K562 (cell line): ENCODE data around the gene PCDHGB7.

Experiments
- HDAC8 ChIP-seq: fragments of 450-650 bp; IDR thresholded peaks from 2 replicates; pipeline ENCODE4 v1.6.1; 2016; ENCODE audit warnings: mild to moderate bottlenecking, missing genetic modification characterization, moderate library complexity, missing compliant biosample characterization
- JUNB ChIP-seq: fragments of 450-650 bp; formaldehyde crosslinking; conservative IDR thresholded peaks from 2 replicates; pipeline ENCODE4 v1.4.0; 2020; ENCODE audit warnings: mild to moderate bottlenecking
- MAZ ChIP-seq, 2 experiments: fragments of 450-650 bp in 1 of 2; sonication (generic) in 1 of 2; formaldehyde crosslinking; IDR thresholded peaks in 1 of 2; conservative IDR thresholded peaks in 1 of 2; 2 replicates each; pipeline versions ENCODE4 v1.4.0 to v1.5.0; 2020; ENCODE audit warnings: mild to moderate bottlenecking in 1 of 2, missing genetic modification reagents in 1 of 2
- MYNN ChIP-seq, 2 experiments: sonication (generic); formaldehyde crosslinking in 1 of 2; IDR thresholded peaks; 2 replicates each; pipeline versions ENCODE4 v1.5.0 to v1.6.1; 2016 to 2020; ENCODE audit warnings: antibody characterized with exemption in 1 of 2, missing genetic modification reagents in 1 of 2
- POLR2A ChIP-seq: fragments of 450-650 bp; conservative IDR thresholded peaks from 2 replicates; pipeline ENCODE4 v1.6.1; 2016
- POLR2AphosphoS5 ChIP-seq: IDR thresholded peaks from 2 replicates; pipeline ENCODE4 v1.6.1; 2011; ENCODE audit warnings: mild to moderate bottlenecking, low read depth, low read length, moderate library complexity; ENCODE audit not compliant: control insufficient read depth, insufficient read depth
- TF ChIP-seq, protein P1 (sequence below), 3 experiments: IDR thresholded peaks in 2 of 3; conservative IDR thresholded peaks in 1 of 3; 2 replicates each; pipeline ENCODE4 v1.5.1; 2011 to 2012; ENCODE audit warnings: low read length in 3 of 3, mild to moderate bottlenecking in 3 of 3, control low read depth in 2 of 3, improper control_type of control experiment in 1 of 3, inconsistent platforms in 1 of 3, low read depth in 1 of 3, mixed read lengths in 1 of 3, moderate library complexity in 1 of 3; ENCODE audit not compliant: insufficient read depth in 2 of 3
- TF ChIP-seq, protein P2 (sequence below), 2 experiments: fragments of 450-650 bp in 1 of 2; IDR thresholded peaks; 2 replicates each; pipeline ENCODE4 v1.6.1; 2011 to 2017; ENCODE audit warnings: low read depth in 2 of 2, antibody characterized with exemption in 1 of 2, borderline replicate concordance in 1 of 2, low read length in 1 of 2, mild to moderate bottlenecking in 1 of 2, mixed read lengths in 1 of 2; ENCODE audit not compliant: control insufficient read depth in 1 of 2

DNA sequence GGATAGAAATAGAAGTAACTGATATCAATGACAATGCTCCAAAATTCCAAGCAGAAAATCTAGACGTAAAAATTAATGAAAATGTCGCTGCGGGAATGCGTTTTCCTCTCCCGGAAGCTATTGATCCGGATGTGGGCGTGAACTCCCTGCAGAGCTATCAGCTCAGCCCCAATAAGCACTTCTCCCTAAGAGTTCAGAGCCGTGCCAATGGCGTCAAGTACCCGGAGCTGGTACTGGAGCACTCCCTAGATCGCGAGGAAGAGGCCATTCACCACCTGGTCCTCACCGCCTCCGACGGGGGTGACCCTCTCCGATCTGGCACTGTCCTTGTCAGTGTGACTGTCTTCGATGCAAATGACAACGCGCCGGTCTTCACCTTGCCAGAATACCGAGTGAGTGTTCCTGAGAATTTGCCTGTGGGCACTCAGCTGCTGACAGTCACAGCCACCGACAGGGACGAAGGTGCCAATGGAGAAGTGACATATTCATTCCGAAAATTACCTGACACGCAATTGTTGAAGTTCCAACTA is 3.9 kb upstream of the PCDHGB7 start:
- TF ChIP-seq POLR2AphosphoS5 (no peak), MAZ (CRISPR knock-in tag; conservative IDR thresholded peaks at IDR 0.05 in 1 of 2, IDR thresholded peaks at IDR 0.05 in 1 of 2) (no peak), MYNN (IDR thresholded peaks at IDR 0.05) (no peak), MYNN (CRISPR knock-in tag; IDR thresholded peaks at IDR 0.05) (no peak), POLR2A (no peak), JUNB (no peak), HDAC8 (tag) (no peak)
- TF ChIP-seq, protein P1, sequence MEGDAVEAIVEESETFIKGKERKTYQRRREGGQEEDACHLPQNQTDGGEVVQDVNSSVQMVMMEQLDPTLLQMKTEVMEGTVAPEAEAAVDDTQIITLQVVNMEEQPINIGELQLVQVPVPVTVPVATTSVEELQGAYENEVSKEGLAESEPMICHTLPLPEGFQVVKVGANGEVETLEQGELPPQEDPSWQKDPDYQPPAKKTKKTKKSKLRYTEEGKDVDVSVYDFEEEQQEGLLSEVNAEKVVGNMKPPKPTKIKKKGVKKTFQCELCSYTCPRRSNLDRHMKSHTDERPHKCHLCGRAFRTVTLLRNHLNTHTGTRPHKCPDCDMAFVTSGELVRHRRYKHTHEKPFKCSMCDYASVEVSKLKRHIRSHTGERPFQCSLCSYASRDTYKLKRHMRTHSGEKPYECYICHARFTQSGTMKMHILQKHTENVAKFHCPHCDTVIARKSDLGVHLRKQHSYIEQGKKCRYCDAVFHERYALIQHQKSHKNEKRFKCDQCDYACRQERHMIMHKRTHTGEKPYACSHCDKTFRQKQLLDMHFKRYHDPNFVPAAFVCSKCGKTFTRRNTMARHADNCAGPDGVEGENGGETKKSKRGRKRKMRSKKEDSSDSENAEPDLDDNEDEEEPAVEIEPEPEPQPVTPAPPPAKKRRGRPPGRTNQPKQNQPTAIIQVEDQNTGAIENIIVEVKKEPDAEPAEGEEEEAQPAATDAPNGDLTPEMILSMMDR (IDR thresholded peaks at IDR 0.05 in 2 of 3, conservative IDR thresholded peaks at IDR 0.05 in 1 of 3; ENCODE audit: insufficient read depth in 2 of 3, low read depth in 1 of 3, low read length in 3 of 3), result no peak
- TF ChIP-seq, protein P2, sequence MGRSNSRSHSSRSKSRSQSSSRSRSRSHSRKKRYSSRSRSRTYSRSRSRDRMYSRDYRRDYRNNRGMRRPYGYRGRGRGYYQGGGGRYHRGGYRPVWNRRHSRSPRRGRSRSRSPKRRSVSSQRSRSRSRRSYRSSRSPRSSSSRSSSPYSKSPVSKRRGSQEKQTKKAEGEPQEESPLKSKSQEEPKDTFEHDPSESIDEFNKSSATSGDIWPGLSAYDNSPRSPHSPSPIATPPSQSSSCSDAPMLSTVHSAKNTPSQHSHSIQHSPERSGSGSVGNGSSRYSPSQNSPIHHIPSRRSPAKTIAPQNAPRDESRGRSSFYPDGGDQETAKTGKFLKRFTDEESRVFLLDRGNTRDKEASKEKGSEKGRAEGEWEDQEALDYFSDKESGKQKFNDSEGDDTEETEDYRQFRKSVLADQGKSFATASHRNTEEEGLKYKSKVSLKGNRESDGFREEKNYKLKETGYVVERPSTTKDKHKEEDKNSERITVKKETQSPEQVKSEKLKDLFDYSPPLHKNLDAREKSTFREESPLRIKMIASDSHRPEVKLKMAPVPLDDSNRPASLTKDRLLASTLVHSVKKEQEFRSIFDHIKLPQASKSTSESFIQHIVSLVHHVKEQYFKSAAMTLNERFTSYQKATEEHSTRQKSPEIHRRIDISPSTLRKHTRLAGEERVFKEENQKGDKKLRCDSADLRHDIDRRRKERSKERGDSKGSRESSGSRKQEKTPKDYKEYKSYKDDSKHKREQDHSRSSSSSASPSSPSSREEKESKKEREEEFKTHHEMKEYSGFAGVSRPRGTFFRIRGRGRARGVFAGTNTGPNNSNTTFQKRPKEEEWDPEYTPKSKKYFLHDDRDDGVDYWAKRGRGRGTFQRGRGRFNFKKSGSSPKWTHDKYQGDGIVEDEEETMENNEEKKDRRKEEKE (IDR thresholded peaks at IDR 0.05; ENCODE audit: borderline replicate concordance in 1 of 2, control insufficient read depth in 1 of 2, low read depth in 2 of 2, low read length in 1 of 2), result no peak
